Esophagus muscularis mucosa (tissue), 2 donors: ENCODE measurements around the gene ASB18.

Experiments used
- EP300 ChIP-seq: sonication (generic); formaldehyde crosslinking; IDR thresholded peaks from one replicate; pipeline ENCODE4 v1.6.1; 2017; ENCODE audit warnings: antibody characterized with exemption
- POLR2A ChIP-seq: fragments of 450-650 bp; IDR thresholded peaks from one replicate; pipeline ENCODE4 v1.6.1; 2017; ENCODE audit warnings: antibody characterized with exemption, moderate library complexity, mild to moderate bottlenecking, low read depth

DNA sequence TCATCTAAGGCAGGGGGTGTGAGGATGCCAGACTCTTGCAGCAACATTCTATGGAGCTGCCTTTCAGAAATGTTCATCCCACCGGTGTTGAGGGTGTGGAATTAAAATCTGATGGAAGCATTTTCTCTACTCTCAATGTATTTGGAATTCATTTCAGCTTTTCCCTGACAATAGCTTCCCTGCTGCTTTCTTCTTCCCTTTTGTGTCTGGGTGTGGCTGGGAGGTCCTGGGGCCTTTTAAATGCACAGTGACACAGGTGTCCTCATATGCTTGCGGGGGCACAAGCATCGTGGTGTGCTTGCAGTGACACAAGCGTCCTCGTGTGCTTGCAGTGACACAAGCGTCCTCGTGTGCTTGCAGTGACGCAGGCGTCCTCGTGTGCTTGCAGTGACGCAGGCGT is 43.4 kb upstream of the ASB18 start:
- TF ChIP-seq POLR2A (no peak), EP300 (no peak)
